K562 (cell line): ENCODE data around the gene SLC9A7.

ENCODE experiments used
- ARID2 ChIP-seq: fragments of 450-650 bp; IDR thresholded peaks from 2 replicates; pipeline ENCODE4 v1.6.1; 2017; ENCODE audit warnings: antibody characterized with exemption, mild to moderate bottlenecking
- BACH1 ChIP-seq: fragments of 200-800 bp; sonication (Bioruptor generic); IDR thresholded peaks from 2 replicates; pipeline ENCODE4 v1.6.1; 2016; ENCODE audit warnings: missing genetic modification characterization, missing compliant biosample characterization
- ESRRA ChIP-seq: fragments of 450-650 bp; IDR thresholded peaks from 2 replicates; pipeline ENCODE4 v1.6.1; 2014; ENCODE audit warnings: low read depth, mild to moderate bottlenecking, moderate library complexity, borderline replicate concordance
- EZH2 ChIP-seq: IDR thresholded peaks from 2 replicates; pipeline ENCODE4 v1.6.1; 2012; ENCODE audit warnings: low read depth, mild to moderate bottlenecking, inconsistent platforms, low read length, borderline replicate concordance
- HOMEZ ChIP-seq: fragments of 250-450 bp; sonication (Bioruptor Pico); IDR thresholded peaks from 2 replicates; pipeline ENCODE4 v1.4.0; 2020; ENCODE audit warnings: mild to moderate bottlenecking, moderate library complexity
- ILF3 ChIP-seq: fragments of 450-650 bp; IDR thresholded peaks from 2 replicates; pipeline ENCODE4 v1.6.1; 2018; ENCODE audit warnings: antibody characterized with exemption, mild to moderate bottlenecking, moderate library complexity, borderline replicate concordance
- MTA2 ChIP-seq: fragments of 450-650 bp; IDR thresholded peaks from 2 replicates; pipeline ENCODE4 v1.6.1; 2016; ENCODE audit warnings: low read depth
- PHF20 ChIP-seq: fragments of 450-650 bp; IDR thresholded peaks from 2 replicates; pipeline ENCODE4 v1.6.1; 2018; ENCODE audit not compliant: partially characterized antibody
- RBM14 ChIP-seq: fragments of 200-400 bp; formaldehyde crosslinking; IDR thresholded peaks from 2 replicates; pipeline ENCODE4 v1.6.1; 2018; ENCODE audit warnings: low read depth, mild to moderate bottlenecking, low read length, moderate library complexity, borderline replicate concordance; ENCODE audit not compliant: insufficient read depth
- RBM39 ChIP-seq: fragments of 200-400 bp; formaldehyde crosslinking; optimal IDR thresholded peaks from 2 replicates; pipeline ENCODE3; 2018; ENCODE audit warnings: low read depth, low read length
- TF ChIP-seq, protein P1 (sequence below), 3 experiments: IDR thresholded peaks in 2 of 3; conservative IDR thresholded peaks in 1 of 3; 2 replicates each; pipeline ENCODE4 v1.5.1; 2011 to 2012; ENCODE audit warnings: low read length in 3 of 3, mild to moderate bottlenecking in 3 of 3, control low read depth in 2 of 3, improper control_type of control experiment in 1 of 3, inconsistent platforms in 1 of 3, low read depth in 1 of 3, mixed read lengths in 1 of 3, moderate library complexity in 1 of 3; ENCODE audit not compliant: insufficient read depth in 2 of 3
- TF ChIP-seq, protein P2 (sequence below): sonication (generic); formaldehyde crosslinking; IDR thresholded peaks from 2 replicates; pipeline ENCODE4 v1.8.0; 2022; ENCODE audit warnings: mild to moderate bottlenecking, low read depth, missing genetic modification reagents

- TF ChIP-seq MTA2 (no peak), PHF20 (no peak), EZH2 (no peak), BACH1 (tag) (no peak), HOMEZ (no peak), ARID2 (no peak), ILF3 (no peak), RBM39 (no peak), RBM14 (no peak), ESRRA (no peak)
- TF ChIP-seq, protein P1, sequence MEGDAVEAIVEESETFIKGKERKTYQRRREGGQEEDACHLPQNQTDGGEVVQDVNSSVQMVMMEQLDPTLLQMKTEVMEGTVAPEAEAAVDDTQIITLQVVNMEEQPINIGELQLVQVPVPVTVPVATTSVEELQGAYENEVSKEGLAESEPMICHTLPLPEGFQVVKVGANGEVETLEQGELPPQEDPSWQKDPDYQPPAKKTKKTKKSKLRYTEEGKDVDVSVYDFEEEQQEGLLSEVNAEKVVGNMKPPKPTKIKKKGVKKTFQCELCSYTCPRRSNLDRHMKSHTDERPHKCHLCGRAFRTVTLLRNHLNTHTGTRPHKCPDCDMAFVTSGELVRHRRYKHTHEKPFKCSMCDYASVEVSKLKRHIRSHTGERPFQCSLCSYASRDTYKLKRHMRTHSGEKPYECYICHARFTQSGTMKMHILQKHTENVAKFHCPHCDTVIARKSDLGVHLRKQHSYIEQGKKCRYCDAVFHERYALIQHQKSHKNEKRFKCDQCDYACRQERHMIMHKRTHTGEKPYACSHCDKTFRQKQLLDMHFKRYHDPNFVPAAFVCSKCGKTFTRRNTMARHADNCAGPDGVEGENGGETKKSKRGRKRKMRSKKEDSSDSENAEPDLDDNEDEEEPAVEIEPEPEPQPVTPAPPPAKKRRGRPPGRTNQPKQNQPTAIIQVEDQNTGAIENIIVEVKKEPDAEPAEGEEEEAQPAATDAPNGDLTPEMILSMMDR (IDR thresholded peaks at IDR 0.05 in 2 of 3, conservative IDR thresholded peaks at IDR 0.05 in 1 of 3; ENCODE audit: insufficient read depth in 2 of 3, low read depth in 1 of 3, low read length in 3 of 3): no peak
- TF ChIP-seq, protein P2, sequence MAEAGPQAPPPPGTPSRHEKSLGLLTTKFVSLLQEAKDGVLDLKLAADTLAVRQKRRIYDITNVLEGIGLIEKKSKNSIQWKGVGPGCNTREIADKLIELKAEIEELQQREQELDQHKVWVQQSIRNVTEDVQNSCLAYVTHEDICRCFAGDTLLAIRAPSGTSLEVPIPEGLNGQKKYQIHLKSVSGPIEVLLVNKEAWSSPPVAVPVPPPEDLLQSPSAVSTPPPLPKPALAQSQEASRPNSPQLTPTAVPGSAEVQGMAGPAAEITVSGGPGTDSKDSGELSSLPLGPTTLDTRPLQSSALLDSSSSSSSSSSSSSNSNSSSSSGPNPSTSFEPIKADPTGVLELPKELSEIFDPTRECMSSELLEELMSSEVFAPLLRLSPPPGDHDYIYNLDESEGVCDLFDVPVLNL (CRISPR knock-in tag): no peak
Observed at GRCh38 chrX:46665232-46666152, 93.4 kb downstream of the SLC9A7 start.
